Measurements from ENCODE around the gene AKAP5. TPM values are rescaled to one million over a fixed set of nuclear protein-coding genes. Genes with fewer than 3 reads are reported as not detected.

AKAP5 gene
- total and polyA plus RNA-seq, 2 of the 13 experiments (the other 11 are each of a cell fraction or from before 2014, with no cell fraction given) = 0.18 to 1.5 TPM

GRCh38 chr14:64503434-64504309 lies 38.4 kb downstream of the AKAP5 start, which contains the start of gene ZBTB25 (continued):
- TF ChIP-seq, protein P1, sequence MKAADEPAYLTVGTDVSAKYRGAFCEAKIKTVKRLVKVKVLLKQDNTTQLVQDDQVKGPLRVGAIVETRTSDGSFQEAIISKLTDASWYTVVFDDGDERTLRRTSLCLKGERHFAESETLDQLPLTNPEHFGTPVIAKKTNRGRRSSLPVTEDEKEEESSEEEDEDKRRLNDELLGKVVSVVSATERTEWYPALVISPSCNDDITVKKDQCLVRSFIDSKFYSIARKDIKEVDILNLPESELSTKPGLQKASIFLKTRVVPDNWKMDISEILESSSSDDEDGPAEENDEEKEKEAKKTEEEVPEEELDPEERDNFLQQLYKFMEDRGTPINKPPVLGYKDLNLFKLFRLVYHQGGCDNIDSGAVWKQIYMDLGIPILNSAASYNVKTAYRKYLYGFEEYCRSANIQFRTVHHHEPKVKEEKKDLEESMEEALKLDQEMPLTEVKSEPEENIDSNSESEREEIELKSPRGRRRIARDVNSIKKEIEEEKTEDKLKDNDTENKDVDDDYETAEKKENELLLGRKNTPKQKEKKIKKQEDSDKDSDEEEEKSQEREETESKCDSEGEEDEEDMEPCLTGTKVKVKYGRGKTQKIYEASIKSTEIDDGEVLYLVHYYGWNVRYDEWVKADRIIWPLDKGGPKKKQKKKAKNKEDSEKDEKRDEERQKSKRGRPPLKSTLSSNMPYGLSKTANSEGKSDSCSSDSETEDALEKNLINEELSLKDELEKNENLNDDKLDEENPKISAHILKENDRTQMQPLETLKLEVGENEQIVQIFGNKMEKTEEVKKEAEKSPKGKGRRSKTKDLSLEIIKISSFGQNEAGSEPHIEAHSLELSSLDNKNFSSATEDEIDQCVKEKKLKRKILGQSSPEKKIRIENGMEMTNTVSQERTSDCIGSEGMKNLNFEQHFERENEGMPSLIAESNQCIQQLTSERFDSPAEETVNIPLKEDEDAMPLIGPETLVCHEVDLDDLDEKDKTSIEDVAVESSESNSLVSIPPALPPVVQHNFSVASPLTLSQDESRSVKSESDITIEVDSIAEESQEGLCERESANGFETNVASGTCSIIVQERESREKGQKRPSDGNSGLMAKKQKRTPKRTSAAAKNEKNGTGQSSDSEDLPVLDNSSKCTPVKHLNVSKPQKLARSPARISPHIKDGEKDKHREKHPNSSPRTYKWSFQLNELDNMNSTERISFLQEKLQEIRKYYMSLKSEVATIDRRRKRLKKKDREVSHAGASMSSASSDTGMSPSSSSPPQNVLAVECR (CRISPR knock-in tag; IDR thresholded peaks at IDR 0.05; ENCODE audit: borderline replicate concordance) = peak; percentile 75; the same call in 1 of the 2 replicates
- no peak for TF ChIP-seq ZNF350 (CRISPR knock-in tag; IDR thresholded peaks at IDR 0.05; ENCODE audit: borderline replicate concordance, low read depth)
- no peak for TF ChIP-seq ZSCAN30 (CRISPR knock-in tag; IDR thresholded peaks at IDR 0.05)
- TF ChIP-seq NPAS2 (CRISPR knock-in tag; IDR thresholded peaks at IDR 0.05; ENCODE audit: borderline replicate concordance) = no peak
- no peak; the same call in 1 of the 2 replicates for TF ChIP-seq KDM5B (CRISPR knock-in tag; IDR thresholded peaks at IDR 0.05; ENCODE audit: borderline replicate concordance)
- TF ChIP-seq, protein P2, sequence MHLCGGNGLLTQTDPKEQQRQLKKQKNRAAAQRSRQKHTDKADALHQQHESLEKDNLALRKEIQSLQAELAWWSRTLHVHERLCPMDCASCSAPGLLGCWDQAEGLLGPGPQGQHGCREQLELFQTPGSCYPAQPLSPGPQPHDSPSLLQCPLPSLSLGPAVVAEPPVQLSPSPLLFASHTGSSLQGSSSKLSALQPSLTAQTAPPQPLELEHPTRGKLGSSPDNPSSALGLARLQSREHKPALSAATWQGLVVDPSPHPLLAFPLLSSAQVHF (CRISPR knock-in tag; IDR thresholded peaks at IDR 0.05) = peak; percentile 73; the same call in 1 of the 2 replicates
- no peak; the same call in 1 of the 2 replicates for TF ChIP-seq POGZ (CRISPR knock-in tag; IDR thresholded peaks at IDR 0.05)
- no peak; the same call in 1 of the 2 replicates for TF ChIP-seq ZNF766 (CRISPR knock-in tag; IDR thresholded peaks at IDR 0.05; ENCODE audit: borderline replicate concordance)
- TF ChIP-seq ZNF749 (CRISPR knock-in tag; IDR thresholded peaks at IDR 0.05; ENCODE audit: borderline replicate concordance) = no peak
- peak; percentile 76; the same call in 1 of the 2 replicates for TF ChIP-seq ZNF616 (CRISPR knock-in tag; IDR thresholded peaks at IDR 0.05; ENCODE audit: low read depth)
- TF ChIP-seq ZNF83 (CRISPR knock-in tag; IDR thresholded peaks at IDR 0.05; ENCODE audit: borderline replicate concordance) = no peak
- TF ChIP-seq ZNF264 (CRISPR knock-in tag; IDR thresholded peaks at IDR 0.05) = peak; percentile 40; the same call in 1 of the 2 replicates
- no peak for TF ChIP-seq ATRX (CRISPR knock-in tag; IDR thresholded peaks at IDR 0.05; ENCODE audit: borderline replicate concordance)
- no peak for TF ChIP-seq ZNF570 (CRISPR knock-in tag; IDR thresholded peaks at IDR 0.05; ENCODE audit: borderline replicate concordance)
- TF ChIP-seq, protein P3, sequence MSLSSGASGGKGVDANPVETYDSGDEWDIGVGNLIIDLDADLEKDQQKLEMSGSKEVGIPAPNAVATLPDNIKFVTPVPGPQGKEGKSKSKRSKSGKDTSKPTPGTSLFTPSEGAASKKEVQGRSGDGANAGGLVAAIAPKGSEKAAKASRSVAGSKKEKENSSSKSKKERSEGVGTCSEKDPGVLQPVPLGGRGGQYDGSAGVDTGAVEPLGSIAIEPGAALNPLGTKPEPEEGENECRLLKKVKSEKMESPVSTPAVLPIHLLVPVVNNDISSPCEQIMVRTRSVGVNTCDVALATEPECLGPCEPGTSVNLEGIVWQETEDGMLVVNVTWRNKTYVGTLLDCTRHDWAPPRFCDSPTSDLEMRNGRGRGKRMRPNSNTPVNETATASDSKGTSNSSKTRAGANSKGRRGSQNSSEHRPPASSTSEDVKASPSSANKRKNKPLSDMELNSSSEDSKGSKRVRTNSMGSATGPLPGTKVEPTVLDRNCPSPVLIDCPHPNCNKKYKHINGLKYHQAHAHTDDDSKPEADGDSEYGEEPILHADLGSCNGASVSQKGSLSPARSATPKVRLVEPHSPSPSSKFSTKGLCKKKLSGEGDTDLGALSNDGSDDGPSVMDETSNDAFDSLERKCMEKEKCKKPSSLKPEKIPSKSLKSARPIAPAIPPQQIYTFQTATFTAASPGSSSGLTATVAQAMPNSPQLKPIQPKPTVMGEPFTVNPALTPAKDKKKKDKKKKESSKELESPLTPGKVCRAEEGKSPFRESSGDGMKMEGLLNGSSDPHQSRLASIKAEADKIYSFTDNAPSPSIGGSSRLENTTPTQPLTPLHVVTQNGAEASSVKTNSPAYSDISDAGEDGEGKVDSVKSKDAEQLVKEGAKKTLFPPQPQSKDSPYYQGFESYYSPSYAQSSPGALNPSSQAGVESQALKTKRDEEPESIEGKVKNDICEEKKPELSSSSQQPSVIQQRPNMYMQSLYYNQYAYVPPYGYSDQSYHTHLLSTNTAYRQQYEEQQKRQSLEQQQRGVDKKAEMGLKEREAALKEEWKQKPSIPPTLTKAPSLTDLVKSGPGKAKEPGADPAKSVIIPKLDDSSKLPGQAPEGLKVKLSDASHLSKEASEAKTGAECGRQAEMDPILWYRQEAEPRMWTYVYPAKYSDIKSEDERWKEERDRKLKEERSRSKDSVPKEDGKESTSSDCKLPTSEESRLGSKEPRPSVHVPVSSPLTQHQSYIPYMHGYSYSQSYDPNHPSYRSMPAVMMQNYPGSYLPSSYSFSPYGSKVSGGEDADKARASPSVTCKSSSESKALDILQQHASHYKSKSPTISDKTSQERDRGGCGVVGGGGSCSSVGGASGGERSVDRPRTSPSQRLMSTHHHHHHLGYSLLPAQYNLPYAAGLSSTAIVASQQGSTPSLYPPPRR (CRISPR knock-in tag; IDR thresholded peaks at IDR 0.05; ENCODE audit: borderline replicate concordance) = no peak
- TF ChIP-seq NFATC3 (CRISPR knock-in tag; IDR thresholded peaks at IDR 0.05) = no peak
- TF ChIP-seq RFX3 (CRISPR knock-in tag; IDR thresholded peaks at IDR 0.05) = no peak

All from HepG2 (cell line).